ENCODE data around the gene CCL22.

DNA sequence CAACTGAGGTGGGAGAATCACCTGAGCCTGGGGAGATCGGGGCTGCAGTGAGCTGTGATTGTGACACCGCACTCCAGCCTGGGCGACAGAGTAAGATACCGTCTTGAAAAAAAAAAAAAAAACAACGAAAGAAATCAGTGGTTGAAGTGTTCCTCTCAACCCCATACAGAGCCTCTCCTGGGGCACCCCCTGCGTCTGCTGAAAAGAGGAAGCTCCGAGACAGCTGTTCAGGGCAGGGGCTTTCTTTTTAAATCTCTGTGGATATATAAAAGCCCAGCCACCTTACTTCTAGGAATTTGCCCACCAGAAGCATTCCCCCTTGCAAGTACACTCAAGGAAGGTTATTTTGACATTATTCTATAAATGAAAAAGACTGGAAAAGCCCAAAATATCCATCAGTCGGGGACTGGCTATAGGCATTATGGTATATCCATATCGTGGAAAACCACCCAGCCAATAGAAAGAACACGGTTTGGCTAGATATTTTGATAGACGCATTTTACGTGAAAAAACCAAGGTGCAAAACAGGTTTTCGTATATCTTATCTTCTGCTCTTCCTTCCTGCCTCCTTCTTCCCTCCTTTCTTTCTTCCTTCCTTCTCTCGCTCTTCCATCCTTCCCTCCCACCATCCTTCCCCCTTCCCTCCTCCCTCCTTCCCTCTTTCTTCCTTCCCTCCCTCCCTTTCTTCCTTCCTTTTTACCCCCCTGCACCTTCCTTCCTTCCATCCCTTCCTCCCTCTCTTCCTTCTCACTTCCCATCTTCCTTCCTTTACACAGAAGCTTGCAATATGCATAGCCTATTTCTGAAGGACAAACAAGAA lies 9.2 kb upstream of the CCL22 start:
- no peak for TF ChIP-seq CTCF (IDR thresholded peaks at IDR 0.05; ENCODE audit: poor library complexity)
- TF ChIP-seq EZH2 (IDR thresholded peaks at IDR 0.05; ENCODE audit: borderline replicate concordance) = no peak
